ENCODE data around the gene DIP2A.
"Not testable (repeated sequence)": the region's sequence is repeated elsewhere in the genome, so short reads cannot be mapped to it uniquely, and the experiment has no call there.

DNA sequence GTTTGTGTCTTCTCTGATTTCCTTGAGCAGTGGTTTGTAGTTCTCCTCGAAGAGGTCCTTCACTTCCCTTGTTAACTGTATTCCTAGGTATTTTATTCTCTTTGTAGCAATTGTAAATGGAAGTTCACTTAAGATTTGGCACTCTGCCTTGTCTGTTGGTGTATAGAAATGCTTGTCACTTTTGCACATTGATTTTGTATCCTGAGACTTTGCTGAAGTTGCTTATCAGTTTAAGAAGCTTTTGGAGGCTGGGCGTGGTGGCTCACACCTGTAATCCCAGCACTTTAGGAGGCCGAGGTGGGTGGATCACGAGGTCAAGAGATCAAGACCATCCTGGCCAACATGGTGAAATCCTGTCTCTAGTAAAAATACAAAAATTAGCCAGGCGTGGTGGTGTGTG is 119.1 kb downstream of the DIP2A start:
- not testable (repeated sequence) for TF ChIP-seq CTCF (IDR thresholded peaks at IDR 0.05; ENCODE audit: low read length); EZH2 (optimal IDR thresholded peaks at IDR 0.05; ENCODE audit: low read depth, low read length); EZH2phosphoT487 (IDR thresholded peaks at IDR 0.05; ENCODE audit: low read length)

Measured in MM.1S (cell line).